Astrocyte of the cerebellum (primary cell): Measurements from ENCODE around the gene PRKAA2.
A peak's percentile ranks its signal among the peaks of the same experiment; 100 is the strongest.
"Not testable (repeated sequence)": the region's sequence is repeated elsewhere in the genome, so short reads cannot be mapped to it uniquely, and the experiment has no call there.

Experiments
- DNase-seq: peaks from one replicate; pipeline ENCODE4 v3.0.0-alpha.2; 2011; ENCODE audit warnings: low read depth
- H3K4me3 ChIP-seq: 2 replicates; pipeline ENCODE4 v1.5.1; 2011; ENCODE audit warnings: mild to moderate bottlenecking, low read depth, low read length, moderate library complexity
- CTCF ChIP-seq: IDR thresholded peaks from 2 replicates; pipeline ENCODE4 v1.5.1; 2012; ENCODE audit warnings: low read length, low read depth, moderate library complexity, mild to moderate bottlenecking; ENCODE audit errors: missing control alignments
- in situ Hi-C: cut with HindIII; loops from 2 replicates; pipeline ENCODE4 v1.10.0; 2017; ENCODE audit warnings: low sequenced_read_pairs

PRKAA2 gene

GRCh38 chr1:56644919-56645676 is at the start of gene PRKAA2:
PRKAA2 (plus strand) TSS chr1:56645314; CDS start chr1:56645388, 74 bp downstream.
- peak within 1 kb of the TSS; percentile 58 for H3K4me3 ChIP-seq
- TF ChIP-seq CTCF = no peak
- in situ Hi-C loops = no loop called here
- DNase-seq = no peak

GRCh38 chr1:56595397-56596191 is 49.5 kb upstream of the PRKAA2 start:
- H3K4me3 ChIP-seq, DNase-seq: not testable (repeated sequence)
- in situ Hi-C loops = loop anchor here (25.0 kb wide), 1 partner anchor 1458 kb away; no protein-coding TSS in a partner anchor

GRCh38 chr1:56610097-56610496 is 35.0 kb upstream of the PRKAA2 start:
- in situ Hi-C loops, H3K4me3 ChIP-seq, DNase-seq: not testable (repeated sequence)

GRCh38 chr1:56610770-56611169 is 34.3 kb upstream of the PRKAA2 start:
- H3K4me3 ChIP-seq, in situ Hi-C loops, DNase-seq: not testable (repeated sequence)

GRCh38 chr1:56617141-56617540 is 28.0 kb upstream of the PRKAA2 start:
- TF ChIP-seq CTCF = no peak
- in situ Hi-C loops = no loop called here
- no peak overlapping the region for H3K4me3 ChIP-seq
- DNase-seq = no peak

GRCh38 chr1:56625819-56626440 is 19.2 kb upstream of the PRKAA2 start:
- no peak for DNase-seq
- in situ Hi-C loops = no loop called here

GRCh38 chr1:56626546-56626945 is 18.6 kb upstream of the PRKAA2 start:
- DNase-seq = no peak
- in situ Hi-C loops = no loop called here
- TF ChIP-seq CTCF = no peak
- no peak overlapping the region for H3K4me3 ChIP-seq

More at GRCh38 chr1:56625819-56626440, 19.2 kb upstream of the PRKAA2 start:
- H3K4me3 ChIP-seq = no peak overlapping the region
- TF ChIP-seq CTCF = no peak

- no peak for TF ChIP-seq CTCF
- H3K4me3 ChIP-seq = no peak overlapping the region
- in situ Hi-C loops = no loop called here
- DNase-seq = no peak
These were observed 18.0 kb upstream of the PRKAA2 start for GRCh38 chr1:56627019-56627635.
